ENCODE measurements around the gene MTFP1. TPM values are rescaled to one million over a fixed set of nuclear protein-coding genes. Genes with fewer than 3 reads are reported as not detected.

The MTFP1 gene
- total and polyA plus RNA-seq, 12 donors = 10.4 to 36.3 (median 14.5) TPM

- intact Hi-C loops (cut with DNase I) = no loop called here
- peak overlapping the region in 4 of 5 donors; percentile 48 to 97 (median 77) for H3K27ac ChIP-seq
- 48 to 58% (median 49%) methylated on average over 10 to 29 of the region's 29 CpGs for WGBS, 4 donors
Observed at GRCh38 chr22:30426388-30427353, 1.1 kb downstream of the MTFP1 start.

GRCh38 chr22:30427871-30428270, 2.3 kb downstream of the MTFP1 start:
- 95 to 100% (median 100%) methylated on average over 1 of the region's 1 CpG; no CpG with 5 or more reads in 1 of the 4 donors for WGBS, 4 donors
- intact Hi-C loops (cut with DNase I) = no loop called here
- no peak overlapping the region for H3K27ac ChIP-seq
- TF ChIP-seq CTCF (IDR thresholded peaks at IDR 0.05) = no peak
- TF ChIP-seq POLR2A (IDR thresholded peaks at IDR 0.05) = no peak
- H3K9me3 ChIP-seq (replicated peaks in 1 of 3) = no peaks in the 10 kb centered on the region
- H3K4me1 ChIP-seq (replicated peaks in 1 of 2) = peaks cover 9 to 24% of the 10 kb centered on the region in 2 donors
- DNase-seq = no peak
- H3K36me3 ChIP-seq (replicated peaks in 1 of 2) = no peaks in the 10 kb centered on the region
- H3K27me3 ChIP-seq = no peaks in the 10 kb centered on the region
- H3K4me3 ChIP-seq = no peak overlapping the region

More at GRCh38 chr22:30426388-30427353, 1.1 kb downstream of the MTFP1 start:
- Histone ChIP-seq H3K4me1 (replicated peaks in 1 of 2) (peaks cover 19 to 35% of the 10 kb centered on the region in 2 donors), H3K27me3 (no peaks in the 10 kb centered on the region), H3K4me3 (peak overlapping the region in 2 of 4 donors; percentile 52 to 54), H3K9me3 (replicated peaks in 1 of 3) (no peaks in the 10 kb centered on the region), H3K36me3 (replicated peaks in 1 of 2) (no peaks in the 10 kb centered on the region)
- TF ChIP-seq POLR2A (IDR thresholded peaks at IDR 0.05) (no peak), CTCF (IDR thresholded peaks at IDR 0.05) (peak; percentile 52 to 77 (median 65))
- DNase-seq = peak; percentile 77 to 94 (median 91)

GRCh38 chr22:30429887-30430286, 4.3 kb downstream of the MTFP1 start:
- peaks cover 0 to 16% of the 10 kb centered on the region in 2 donors for H3K4me1 ChIP-seq (replicated peaks in 1 of 2)
- 61 to 66% (median 63%) methylated on average over 4 of the region's 4 CpGs for WGBS, 4 donors
- no peak overlapping the region for H3K27ac ChIP-seq
- H3K36me3 ChIP-seq (replicated peaks in 1 of 2) = no peaks in the 10 kb centered on the region
- DNase-seq = no peak
- TF ChIP-seq POLR2A (IDR thresholded peaks at IDR 0.05) = no peak
- TF ChIP-seq CTCF (IDR thresholded peaks at IDR 0.05) = no peak
- no peaks in the 10 kb centered on the region for H3K9me3 ChIP-seq (replicated peaks in 1 of 3)
- H3K27me3 ChIP-seq = no peaks in the 10 kb centered on the region
- H3K4me3 ChIP-seq = no peak overlapping the region
- intact Hi-C loops (cut with DNase I) = no loop called here

- no peaks in the 10 kb centered on the region for H3K27me3 ChIP-seq
- no peaks in the 10 kb centered on the region for H3K9me3 ChIP-seq (replicated peaks in 1 of 3)
- no peak overlapping the region for H3K4me3 ChIP-seq
- 75 to 90% (median 78%) methylated on average over 4 of the region's 4 CpGs for WGBS, 4 donors
- peaks cover 0 to 7% of the 10 kb centered on the region in 2 donors for H3K4me1 ChIP-seq (replicated peaks in 1 of 2)
- TF ChIP-seq CTCF (IDR thresholded peaks at IDR 0.05) (no peak), POLR2A (IDR thresholded peaks at IDR 0.05) (no peak)
- H3K27ac ChIP-seq = no peak overlapping the region
- H3K36me3 ChIP-seq (replicated peaks in 1 of 2) = no peaks in the 10 kb centered on the region
- no peak for DNase-seq
- intact Hi-C loops (cut with DNase I) = no loop called here
Observed at GRCh38 chr22:30430933-30431332, 5.4 kb downstream of the MTFP1 start.

Data from adrenal gland (tissue), 12 donors.